HEK293T (cell line): ENCODE results near the gene CBX2.

ENCODE experiments used
- CTCF ChIA-PET: fragments of 350-600 bp; formaldehyde crosslinking; extraction: SDS; loops from one replicate; lab custom pipeline; 2021; ENCODE audit warnings: antibody characterized with exemption, inconsistent platforms; lab: Yijun Ruan, JAX
- POLR2A ChIA-PET: fragments of 350-600 bp; formaldehyde crosslinking; extraction: SDS; loops from one replicate; lab custom pipeline; 2020; ENCODE audit warnings: antibody characterized with exemption, inconsistent platforms; lab: Yijun Ruan, JAX
- DNase-seq: peaks from one replicate; pipeline ENCODE4 v3.0.0; 2012; ENCODE audit warnings: mixed read lengths; ENCODE audit errors: extremely low spot score
- ARNT ChIP-seq: fragments of 450-650 bp; IDR thresholded peaks from 2 replicates; pipeline ENCODE4 v1.6.1; 2017; ENCODE audit warnings: mild to moderate bottlenecking
- BHLHE40 ChIP-seq: fragments of 450-650 bp; IDR thresholded peaks from 2 replicates; pipeline ENCODE4 v1.6.1; 2016; ENCODE audit warnings: mild to moderate bottlenecking, moderate library complexity, borderline replicate concordance
- CTBP1 ChIP-seq: fragments of 450-650 bp; IDR thresholded peaks from 2 replicates; pipeline ENCODE4 v1.6.1; 2016; ENCODE audit warnings: borderline replicate concordance
- ELF4 ChIP-seq: fragments of 450-650 bp; IDR thresholded peaks from 2 replicates; pipeline ENCODE4 v1.6.1; 2017; ENCODE audit warnings: antibody characterized with exemption
- FOXA1 ChIP-seq: fragments of 450-650 bp; IDR thresholded peaks from 2 replicates; pipeline ENCODE4 v1.6.1; 2016; ENCODE audit warnings: mild to moderate bottlenecking
- FOXK2 ChIP-seq: fragments of 450-650 bp; IDR thresholded peaks from 2 replicates; pipeline ENCODE4 v1.6.1; 2016; ENCODE audit warnings: mild to moderate bottlenecking
- FOXM1 ChIP-seq: fragments of 450-650 bp; IDR thresholded peaks from 2 replicates; pipeline ENCODE4 v1.6.1; 2017; ENCODE audit warnings: mild to moderate bottlenecking, borderline replicate concordance
- HDGF ChIP-seq: fragments of 450-650 bp; IDR thresholded peaks from 2 replicates; pipeline ENCODE4 v1.6.1; 2017; ENCODE audit warnings: antibody characterized with exemption, borderline replicate concordance
- L3MBTL2 ChIP-seq: fragments of 450-650 bp; conservative IDR thresholded peaks from 2 replicates; pipeline ENCODE4 v1.6.1; 2016; ENCODE audit warnings: mild to moderate bottlenecking
- LEF1 ChIP-seq: fragments of 450-650 bp; IDR thresholded peaks from 2 replicates; pipeline ENCODE4 v1.6.1; 2017; ENCODE audit warnings: mild to moderate bottlenecking, borderline replicate concordance
- NFRKB ChIP-seq: fragments of 450-650 bp; IDR thresholded peaks from 2 replicates; pipeline ENCODE4 v1.6.1; 2016; ENCODE audit warnings: mild to moderate bottlenecking, moderate library complexity
- SP1 ChIP-seq: fragments of 450-650 bp; IDR thresholded peaks from 2 replicates; pipeline ENCODE4 v1.6.1; 2017
- SUZ12 ChIP-seq: fragments of 450-650 bp; IDR thresholded peaks from 2 replicates; pipeline ENCODE4 v1.6.1; 2016; ENCODE audit warnings: mild to moderate bottlenecking
- TARDBP ChIP-seq: fragments of 450-650 bp; IDR thresholded peaks from 2 replicates; pipeline ENCODE4 v1.6.1; 2016
- ZNF384 ChIP-seq: fragments of 450-650 bp; IDR thresholded peaks from 2 replicates; pipeline ENCODE4 v1.6.1; 2016
- TF ChIP-seq, protein P1 (sequence below): fragments of 450-650 bp; IDR thresholded peaks from 2 replicates; pipeline ENCODE4 v1.6.1; 2016

Gene CBX2

GRCh38 chr17:79830763-79831264 is 52.9 kb downstream of the CBX2 start:
- ChIA-PET CTCF (no interaction called here), POLR2A (interaction anchor here (0.9 to 4.3 kb wide), 2 partner anchors 9 to 14 kb away, joined by 3 to 25 read pairs; partner anchors contain the start of gene CBX4)
- no peak for DNase-seq
- TF ChIP-seq BHLHE40: no peak
- TF ChIP-seq ZNF384: no peak
- no peak for TF ChIP-seq FOXK2
- no peak for TF ChIP-seq FOXM1

DNA sequence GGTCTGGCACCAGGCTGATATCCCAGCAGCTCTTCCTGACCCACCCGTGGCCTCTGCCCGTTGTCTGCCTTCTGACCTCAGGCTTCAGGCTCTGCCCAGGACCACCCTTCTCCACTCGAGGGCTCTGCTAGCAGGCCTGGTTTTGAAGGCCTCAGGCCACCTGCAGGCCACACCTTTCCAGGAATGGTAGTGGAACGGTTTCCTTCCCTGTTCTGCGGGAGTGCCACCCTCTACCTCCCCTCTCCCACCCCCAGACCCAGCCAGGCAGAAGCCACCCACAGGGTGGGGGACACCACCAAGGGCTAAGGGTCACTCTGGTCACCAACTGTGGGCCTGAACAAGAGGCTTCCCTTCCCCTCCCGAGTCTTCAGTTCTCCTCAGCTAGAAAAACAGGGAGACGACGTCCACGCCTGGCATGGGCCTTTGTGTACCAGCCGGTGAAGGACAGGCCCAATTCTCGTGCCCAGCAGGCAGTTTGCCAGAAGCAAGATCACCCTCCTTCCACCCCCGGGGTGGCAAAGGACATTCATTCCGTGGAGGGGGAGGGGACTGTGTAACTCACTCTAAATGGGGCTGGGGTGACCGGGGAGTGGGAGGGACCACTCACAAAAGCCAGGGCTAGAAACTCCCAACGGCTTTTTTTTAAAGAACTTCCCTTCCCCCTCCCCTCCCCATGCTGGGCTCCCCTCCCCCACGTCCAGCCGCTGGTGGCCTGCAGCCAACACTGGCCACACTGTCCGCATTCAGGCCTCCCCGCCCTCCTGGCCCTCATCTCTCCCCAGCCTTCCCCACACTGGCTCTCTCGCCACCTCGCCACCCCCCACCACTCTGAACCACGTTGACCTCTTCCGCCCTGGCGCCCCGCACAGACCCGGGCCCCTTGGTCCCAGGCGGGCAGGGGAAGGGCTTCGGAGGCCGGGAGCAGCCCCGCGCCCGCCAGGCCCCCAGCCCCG is 53.6 kb downstream of the CBX2 start:
- ChIA-PET CTCF (no interaction called here), POLR2A (interaction anchor here (4.3 kb wide), 1 partner anchor 8 kb away, joined by 25 read pairs; the partner anchor contains the start of gene CBX4)
- TF ChIP-seq FOXK2: no peak
- TF ChIP-seq SP1: no peak
- no peak for TF ChIP-seq FOXA1
- no peak for DNase-seq

GRCh38 chr17:79832218-79833109 is 54.5 kb downstream of the CBX2 start:
- ChIA-PET POLR2A (interaction anchor here (1.1 to 2.1 kb wide), 3 partner anchors 11 to 161 kb away, joined by 4 to 6 read pairs (median 5); no protein-coding TSS in a partner anchor), CTCF (interaction anchor here (0.6 kb wide), 1 partner anchor 137 kb away, joined by 3 read pairs; no protein-coding TSS in a partner anchor)
- TF ChIP-seq FOXK2: no peak
- TF ChIP-seq LEF1: no peak
- no peak for TF ChIP-seq SUZ12
- TF ChIP-seq SP1: no peak
- TF ChIP-seq HDGF: no peak
- TF ChIP-seq FOXM1: no peak
- no peak for TF ChIP-seq ARNT
- TF ChIP-seq NFRKB: no peak
- no peak for TF ChIP-seq TARDBP
- TF ChIP-seq ELF4: no peak
- TF ChIP-seq ZNF384: no peak
- TF ChIP-seq, protein P1, sequence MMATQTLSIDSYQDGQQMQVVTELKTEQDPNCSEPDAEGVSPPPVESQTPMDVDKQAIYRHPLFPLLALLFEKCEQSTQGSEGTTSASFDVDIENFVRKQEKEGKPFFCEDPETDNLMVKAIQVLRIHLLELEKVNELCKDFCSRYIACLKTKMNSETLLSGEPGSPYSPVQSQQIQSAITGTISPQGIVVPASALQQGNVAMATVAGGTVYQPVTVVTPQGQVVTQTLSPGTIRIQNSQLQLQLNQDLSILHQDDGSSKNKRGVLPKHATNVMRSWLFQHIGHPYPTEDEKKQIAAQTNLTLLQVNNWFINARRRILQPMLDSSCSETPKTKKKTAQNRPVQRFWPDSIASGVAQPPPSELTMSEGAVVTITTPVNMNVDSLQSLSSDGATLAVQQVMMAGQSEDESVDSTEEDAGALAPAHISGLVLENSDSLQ: no peak
- TF ChIP-seq FOXA1: no peak
- TF ChIP-seq CTBP1: no peak
- no peak for TF ChIP-seq BHLHE40
- no peak for TF ChIP-seq L3MBTL2
- no peak for DNase-seq

GRCh38 chr17:79833110-79833450 is 55.1 kb downstream of the CBX2 start:
- DNase-seq: no peak
- no peak for TF ChIP-seq ZNF384
- TF ChIP-seq CTBP1: no peak
- ChIA-PET POLR2A (interaction anchor here (1.1 to 2.1 kb wide), 3 partner anchors 12 to 161 kb away, joined by 4 to 6 read pairs (median 5); no protein-coding TSS in a partner anchor), CTCF (interaction anchor here (0.6 to 0.7 kb wide), 2 partner anchors 111 to 138 kb away, joined by 3 read pairs; no protein-coding TSS in a partner anchor)

- POLR2A ChIA-PET: interaction anchor here (1.1 to 2.1 kb wide), 3 partner anchors 13 to 160 kb away, joined by 4 to 6 read pairs (median 5); no protein-coding TSS in a partner anchor
- CTCF ChIA-PET: interaction anchor here (0.7 to 1.6 kb wide), 3 partner anchors 15 to 111 kb away, joined by 3 to 6 read pairs (median 3); no protein-coding TSS in a partner anchor
- TF ChIP-seq CTBP1 (no peak), ELF4 (no peak), SP1 (no peak), ZNF384 (no peak), FOXM1 (no peak), BHLHE40 (no peak), TARDBP (no peak), HDGF (no peak), SUZ12 (no peak), L3MBTL2 (no peak), FOXK2 (no peak), ARNT (no peak), FOXA1 (no peak), LEF1 (no peak), NFRKB (no peak)
- TF ChIP-seq, protein P1: no peak
- no peak for DNase-seq
Measured at GRCh38 chr17:79833744-79834564, 56.0 kb downstream of the CBX2 start.
